Ovary (tissue), 9 donors: ENCODE measurements around the gene MUL1. TPM values are rescaled to one million over a fixed set of nuclear protein-coding genes. Genes with fewer than 3 reads are reported as not detected.

Source experiments
- DNase-seq, 5 donors: peaks; one replicate each; pipeline ENCODE4 v3.0.0-alpha.2; 2019 to 2020
- H3K27ac ChIP-seq, 2 donors: fragments of 200-600 bp; one replicate each; pipeline versions ENCODE4 v1.5.1 to v1.8.0; 2019 to 2022
- H3K27me3 ChIP-seq: fragments of 200-600 bp; one replicate; pipeline ENCODE4 v1.8.0; 2022
- H3K36me3 ChIP-seq: fragments of 200-600 bp; sonication (generic); one replicate; pipeline ENCODE4 v1.5.1; 2019
- H3K4me1 ChIP-seq: one replicate; pipeline ENCODE4 v1.8.1; 2013; ENCODE audit warnings: mild to moderate bottlenecking, moderate library complexity; ENCODE audit not compliant: insufficient read depth
- H3K4me3 ChIP-seq: fragments of 200-600 bp; sonication (generic); one replicate; pipeline ENCODE4 v1.5.1; 2017
- H3K9me3 ChIP-seq, 2 donors: fragments of 200-600 bp in 1 of 2; sonication (generic) in 1 of 2; one replicate each; pipeline versions ENCODE4 v1.5.1 to v1.8.1; 2013 to 2019; ENCODE audit warnings: mild to moderate bottlenecking in 1 of 2, moderate library complexity in 1 of 2
- CTCF ChIP-seq, 3 donors: fragments of 450-650 bp in 2 of 3; fragments of 200-600 bp in 1 of 3; IDR thresholded peaks; one replicate each; pipeline versions ENCODE4 v1.5.1 to v1.8.0; 2016 to 2022; ENCODE audit warnings: antibody characterized with exemption in 3 of 3, mild to moderate bottlenecking in 1 of 3
- EP300 ChIP-seq: sonication (generic); formaldehyde crosslinking; IDR thresholded peaks from one replicate; pipeline ENCODE4 v1.6.1; 2017; ENCODE audit warnings: antibody characterized with exemption
- POLR2A ChIP-seq: fragments of 450-650 bp; IDR thresholded peaks from one replicate; pipeline ENCODE4 v1.6.1; 2017; ENCODE audit warnings: antibody characterized with exemption, mild to moderate bottlenecking, moderate library complexity
- WGBS, 3 donors: extraction: QIAGEN DNeasy Blood & Tissue Kit in 1 of 3; methylation state at CpG; one replicate each; pipeline versions ENCODE4 v1.1.5 to v1.1.7; 2013 to 2017; 5-methylcytosine and 5-hydroxymethylcytosine counted together
- intact Hi-C, 4 donors: fragments of 100-400 bp; cut with DNase I; formaldehyde crosslinking; loops; one replicate each; pipeline versions ENCODE4 v1.11.0 to v1.15.1; 2022 to 2023
- polyA plus RNA-seq, 2 donors: library from polyadenylated mRNA; stranded (reverse); fragments of 200-250 nt in 1 of 2; fragments of 350-450 nt in 1 of 2; fragmentation: Illumina TruSeq in 1 of 2; extraction: RNeasy Lipid Tissue Mini Kit (QIAGEN cat#74804) in 1 of 2; gene quantifications; one replicate each; pipeline ENCODE4 v1.2.3, GENCODE V29; 2013 to 2014
- total RNA-seq, 7 donors: library from RNA; depleted of rRNA in 2 of 7; stranded (reverse); fragments of >200 nt in 2 of 7; fragmentation: NEBNext Ultra II Directional in 3 of 7; extraction: Animal tissue kit (Norgen Biotek cat#: 25700) in 3 of 7; gene quantifications; one replicate each; pipeline versions ENCODE4 v1.1.0 to v1.2.4, GENCODE V29; 2016 to 2023
- donor health status: DM: no; HTN: no; CAD: no; lungs with moderate emphysema.
- donor health status: DM: no; HTN: no; CAD: no.
- donor health status: Bipolar disorder and iron deficiency.
- donor health status: DM: yes; HTN: yes; CAD: no.
- donor health status: DM: no; HTN: no; CAD: no.
- donor health status: DM: yes; HTN: yes; CAD: no.

MUL1 gene
- total and polyA plus RNA-seq, 9 donors: 16.7 to 31.6 (median 23.9) TPM

- no peaks in the 10 kb centered on the region for H3K9me3 ChIP-seq
- peaks cover 5% of the 10 kb centered on the region for H3K4me1 ChIP-seq
- DNase-seq: no peak
- H3K36me3 ChIP-seq: no peaks in the 10 kb centered on the region
- intact Hi-C loops: no loop called here
- no peaks in the 10 kb centered on the region for H3K27me3 ChIP-seq
- H3K4me3 ChIP-seq: peak overlapping the region; percentile 93
- TF ChIP-seq EP300 (no peak), CTCF (IDR thresholded peaks at IDR 0.05) (no peak), POLR2A (no peak)
- H3K27ac ChIP-seq: peak overlapping the region; percentile 15 to 62
- WGBS, 3 donors: 60 to 62% (median 61%) methylated on average over 5 of the region's 5 CpGs
These were observed 440 bp upstream of the MUL1 start for GRCh38 chr1:20508411-20508771.

- Histone ChIP-seq H3K4me1 (peaks cover 5% of the 10 kb centered on the region), H3K9me3 (no peaks in the 10 kb centered on the region), H3K27ac (peak overlapping the region in 1 of 2 donors; percentile 62), H3K36me3 (no peaks in the 10 kb centered on the region), H3K27me3 (no peaks in the 10 kb centered on the region), H3K4me3 (peak overlapping the region; percentile 93)
- DNase-seq: no peak
- intact Hi-C loops: no loop called here
- WGBS, 3 donors: 22 to 29% (median 28%) methylated on average over 5 of the region's 5 CpGs
- TF ChIP-seq EP300 (no peak), CTCF (IDR thresholded peaks at IDR 0.05) (no peak), POLR2A (no peak)
These were observed 745 bp downstream of the MUL1 start for GRCh38 chr1:20507248-20507563.

- Histone ChIP-seq H3K27me3 (no peaks in the 10 kb centered on the region), H3K4me3 (no peak overlapping the region), H3K9me3 (no peaks in the 10 kb centered on the region), H3K27ac (no peak overlapping the region), H3K36me3 (no peaks in the 10 kb centered on the region), H3K4me1 (peaks cover 5% of the 10 kb centered on the region)
- TF ChIP-seq CTCF (IDR thresholded peaks at IDR 0.05) (no peak), EP300 (no peak), POLR2A (no peak)
- no peak for DNase-seq
- WGBS, 3 donors: 94 to 100% (median 100%) methylated on average over 1 of the region's 1 CpG
- intact Hi-C loops: no loop called here
These were observed 2.5 kb downstream of the MUL1 start for GRCh38 chr1:20505488-20505887.

GRCh38 chr1:20500716-20501115 is 7.2 kb downstream of the MUL1 start:
- TF ChIP-seq EP300: no peak
- TF ChIP-seq POLR2A: no peak
- no peak for TF ChIP-seq CTCF (IDR thresholded peaks at IDR 0.05)
- Histone ChIP-seq H3K9me3 (no peaks in the 10 kb centered on the region), H3K27me3 (no peaks in the 10 kb centered on the region), H3K36me3 (no peaks in the 10 kb centered on the region), H3K4me3 (no peak overlapping the region), H3K27ac (no peak overlapping the region), H3K4me1 (peaks cover 3% of the 10 kb centered on the region)
- intact Hi-C loops: no loop called here
- no peak for DNase-seq
- 86 to 95% (median 88%) methylated on average over 17 of the region's 17 CpGs for WGBS, 3 donors

- H3K4me3 ChIP-seq: no peak overlapping the region
- H3K27me3 ChIP-seq: no peaks in the 10 kb centered on the region
- no peaks in the 10 kb centered on the region for H3K36me3 ChIP-seq
- no peaks in the 10 kb centered on the region for H3K4me1 ChIP-seq
- no peaks in the 10 kb centered on the region for H3K9me3 ChIP-seq
- no peak overlapping the region for H3K27ac ChIP-seq
- no peak for TF ChIP-seq POLR2A
- DNase-seq: no peak
- 82 to 93% (median 84%) methylated on average over 14 of the region's 14 CpGs for WGBS, 3 donors
- intact Hi-C loops: loop anchor here in 2 of 4 donors (5.0 to 10.0 kb wide), 4 partner anchors 125 to 585 kb away; no protein-coding TSS in a partner anchor
These were observed 8.2 kb downstream of the MUL1 start for GRCh38 chr1:20499718-20500117.
